ENCODE results near the gene SLC25A13.

SLC25A13 gene

GRCh38 chr7:96241855-96242254 lies 80.0 kb downstream of the SLC25A13 start:
- peak; percentile 49 for DNase-seq (ENCODE audit: low read depth)

GRCh38 chr7:96238976-96239766 lies 82.7 kb downstream of the SLC25A13 start:
- peak; percentile 48 for DNase-seq (ENCODE audit: low read depth)

GRCh38 chr7:96238474-96238873 lies 83.4 kb downstream of the SLC25A13 start:
- DNase-seq (ENCODE audit: low read depth): peak; percentile 64

GRCh38 chr7:96237040-96237439 lies 84.9 kb downstream of the SLC25A13 start:
- no peak for DNase-seq (ENCODE audit: low read depth)

GRCh38 chr7:96236198-96237039 lies 85.5 kb downstream of the SLC25A13 start:
- DNase-seq (ENCODE audit: low read depth): peak; percentile 99

GRCh38 chr7:96235281-96235680 lies 86.6 kb downstream of the SLC25A13 start:
- no peak for DNase-seq (ENCODE audit: low read depth)

- DNase-seq (ENCODE audit: low read depth): peak; percentile 55
Observed at GRCh38 chr7:96233528-96234154, 88.3 kb downstream of the SLC25A13 start.

- no peak for DNase-seq (ENCODE audit: low read depth)
Observed at GRCh38 chr7:96233084-96233483, 88.8 kb downstream of the SLC25A13 start.

GRCh38 chr7:96228760-96229159 lies 93.1 kb downstream of the SLC25A13 start:
- no peak for DNase-seq (ENCODE audit: low read depth)

GRCh38 chr7:96225251-96225650 lies 96.6 kb downstream of the SLC25A13 start:
- DNase-seq (ENCODE audit: low read depth): no peak

GRCh38 chr7:96224685-96225084 lies 97.2 kb downstream of the SLC25A13 start:
- peak; percentile 44 for DNase-seq (ENCODE audit: low read depth)

- DNase-seq (ENCODE audit: low read depth): no peak
Observed at GRCh38 chr7:96224073-96224472, 97.8 kb downstream of the SLC25A13 start.

- no peak for DNase-seq (ENCODE audit: low read depth)
Observed at GRCh38 chr7:96221888-96222287, 100.0 kb downstream of the SLC25A13 start.

- DNase-seq (ENCODE audit: low read depth): peak; percentile 72
Observed at GRCh38 chr7:96219378-96220130, 102.3 kb downstream of the SLC25A13 start.

- no peak for DNase-seq (ENCODE audit: low read depth)
Observed at GRCh38 chr7:96218664-96219243, 103.1 kb downstream of the SLC25A13 start.

GRCh38 chr7:96217147-96217546 lies 104.8 kb downstream of the SLC25A13 start:
- no peak for DNase-seq (ENCODE audit: low read depth)

- no peak for DNase-seq (ENCODE audit: low read depth)
Observed at GRCh38 chr7:96216373-96216772, 105.5 kb downstream of the SLC25A13 start.

- no peak for DNase-seq (ENCODE audit: low read depth)
Observed at GRCh38 chr7:96212474-96212873, 109.4 kb downstream of the SLC25A13 start.

GRCh38 chr7:96211954-96212353 lies 109.9 kb downstream of the SLC25A13 start:
- DNase-seq (ENCODE audit: low read depth): peak; percentile 23

- DNase-seq (ENCODE audit: low read depth): no peak
Observed at GRCh38 chr7:96205665-96206064, 116.2 kb downstream of the SLC25A13 start.

GRCh38 chr7:96204601-96205000 lies 117.3 kb downstream of the SLC25A13 start:
- DNase-seq (ENCODE audit: low read depth): no peak

- no peak for DNase-seq (ENCODE audit: low read depth)
Observed at GRCh38 chr7:96203786-96204185, 118.1 kb downstream of the SLC25A13 start.

Measured in amniotic epithelial cell (primary cell).